EH (cell line): ENCODE results near the gene CFB.
"Not testable (repeated sequence)": the region's sequence is repeated elsewhere in the genome, so short reads cannot be mapped to it uniquely, and the experiment has no call there.

Source experiments
- DNase-seq: peaks from one replicate; pipeline ENCODE4 v3.0.0-alpha.2; 2015; ENCODE audit warnings: low read depth

The CFB gene

DNA sequence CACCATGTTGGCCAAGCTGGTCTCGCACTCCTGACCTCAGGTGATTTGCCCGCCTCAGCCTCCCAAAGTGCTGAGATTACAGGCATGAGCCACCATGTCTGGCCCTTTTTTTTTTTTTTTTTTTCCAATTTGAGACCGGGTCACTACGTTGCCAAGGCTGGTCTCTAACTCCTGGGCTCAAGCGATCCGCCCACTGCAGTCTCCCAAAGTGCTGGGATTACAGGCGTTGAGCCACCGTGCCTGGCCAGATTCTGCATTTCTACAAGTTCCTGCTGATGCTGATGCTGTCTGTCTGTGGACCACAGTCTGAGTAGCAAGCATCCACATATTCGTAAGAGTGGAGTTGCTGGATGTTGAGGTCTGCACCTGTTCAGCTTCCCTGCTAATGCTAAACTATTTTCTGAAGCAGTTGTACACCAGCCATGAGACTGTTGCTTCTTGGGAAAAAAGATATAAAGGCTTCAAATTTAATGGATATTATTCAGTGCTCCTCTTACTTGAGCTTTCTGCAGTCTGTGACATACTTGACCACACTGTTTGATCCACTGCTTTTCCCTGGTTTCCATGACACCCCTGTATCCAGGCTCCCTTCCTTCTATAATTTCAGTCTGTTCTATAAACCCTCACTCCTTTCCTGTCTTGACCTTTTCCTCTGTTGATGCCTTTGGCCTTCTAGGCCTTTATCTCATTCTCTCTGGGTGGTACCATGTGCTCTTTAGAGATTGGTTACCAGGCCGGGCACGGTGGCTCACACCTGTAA is 33.9 kb upstream of the CFB start:
- DNase-seq: peak; percentile 24

DNA sequence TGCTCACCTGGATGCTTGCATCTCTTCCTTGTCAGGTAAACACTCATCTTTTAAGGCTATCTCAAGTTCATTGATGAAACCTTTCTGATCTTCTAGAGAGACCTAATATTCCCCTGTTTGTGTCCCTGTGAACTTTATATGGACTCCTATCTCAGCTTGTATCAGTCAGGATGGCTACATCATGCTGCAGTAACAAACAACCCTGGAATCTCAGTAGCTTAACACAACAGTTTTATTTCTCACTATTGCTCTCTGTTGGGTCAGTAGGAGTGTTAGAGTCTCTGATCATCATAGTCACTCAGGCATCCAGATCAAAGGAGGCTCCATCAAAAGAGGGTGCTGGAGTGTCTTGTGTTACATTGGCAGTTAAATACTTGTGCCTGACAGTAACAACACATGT is 30.5 kb upstream of the CFB start:
- DNase-seq: no peak

DNA sequence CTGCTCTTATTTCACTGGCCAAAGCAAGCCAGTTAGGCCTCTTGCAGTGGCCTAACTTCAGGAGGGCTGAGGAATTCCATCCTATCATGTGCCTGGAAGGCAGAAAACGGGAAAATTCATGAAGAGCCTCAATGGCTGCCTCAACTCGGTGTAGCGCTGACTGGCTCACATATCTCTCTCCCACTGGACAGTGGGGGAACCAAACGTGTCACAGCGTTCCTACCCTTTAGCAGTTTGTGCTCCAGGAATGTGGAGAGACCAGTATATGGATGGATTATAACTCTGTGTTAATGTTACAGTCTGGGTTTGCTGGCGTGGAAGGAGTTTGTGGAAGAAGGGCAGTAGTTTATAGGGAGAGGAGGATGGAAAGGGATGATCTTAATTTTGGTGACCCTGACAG is 30.1 kb upstream of the CFB start:
- no peak for DNase-seq

DNA sequence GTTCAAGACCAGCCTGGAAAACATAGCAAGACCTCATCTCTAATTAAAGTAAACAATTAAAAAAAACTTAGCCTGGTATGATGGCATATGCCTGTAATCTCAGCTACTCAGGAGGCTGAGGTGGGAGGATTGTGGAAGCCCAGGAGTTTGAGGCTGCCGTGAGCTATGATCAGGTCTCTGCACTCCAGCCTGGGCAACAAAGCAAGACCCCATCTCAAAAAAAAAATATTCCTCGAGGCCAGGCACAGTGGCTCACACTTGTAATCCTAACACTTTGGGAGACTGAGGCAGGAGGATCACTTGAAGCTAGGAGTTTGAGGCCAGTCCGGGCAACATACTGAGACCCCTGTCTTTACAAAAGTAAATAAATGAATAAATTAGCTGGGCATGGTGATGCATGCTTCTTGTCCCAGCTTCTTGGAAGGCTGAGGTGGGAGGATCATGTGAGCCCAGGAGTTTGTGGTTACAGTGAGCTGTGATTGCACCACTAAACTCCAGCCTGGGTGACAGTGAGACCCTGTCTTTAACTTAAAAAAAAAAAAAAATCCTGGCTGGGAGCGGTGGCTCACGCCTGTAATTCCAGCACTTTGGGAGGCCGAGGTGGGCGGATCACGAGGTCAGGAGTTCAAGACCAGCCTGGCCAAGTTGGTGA is 27.7 kb upstream of the CFB start:
- peak; percentile 17 for DNase-seq

DNA sequence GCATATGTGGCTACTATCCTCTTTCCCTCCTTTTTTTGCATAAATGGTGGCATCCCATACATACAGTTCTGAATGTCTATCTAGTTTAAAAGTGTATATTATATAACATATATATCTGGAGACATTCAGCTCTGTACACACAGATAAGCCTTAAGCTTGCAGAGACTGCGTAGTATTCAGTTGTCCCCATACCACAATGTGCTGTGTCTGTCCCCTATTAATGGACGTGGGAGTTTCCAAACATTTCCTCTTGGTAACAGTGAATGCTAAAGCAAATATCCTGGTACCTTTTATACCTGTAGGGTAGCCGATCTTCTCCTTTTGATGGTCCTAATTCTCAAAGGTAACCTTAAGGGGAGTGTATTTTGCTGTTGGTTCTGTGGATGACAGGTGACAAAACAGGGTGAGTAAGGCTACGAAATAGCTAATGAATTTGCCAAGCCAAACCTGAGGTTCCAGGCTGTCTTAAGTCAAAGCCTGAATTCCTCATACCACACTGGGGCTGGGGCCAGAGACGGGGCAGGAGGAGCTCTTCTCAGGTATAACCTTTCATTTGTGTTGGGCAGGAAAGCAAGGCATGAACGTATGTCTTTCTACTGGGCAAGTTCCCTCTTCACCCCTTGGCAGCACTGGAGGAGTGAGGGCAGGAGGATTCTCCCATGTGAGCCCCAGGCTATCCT is 26.1 kb upstream of the CFB start:
- DNase-seq: no peak

DNA sequence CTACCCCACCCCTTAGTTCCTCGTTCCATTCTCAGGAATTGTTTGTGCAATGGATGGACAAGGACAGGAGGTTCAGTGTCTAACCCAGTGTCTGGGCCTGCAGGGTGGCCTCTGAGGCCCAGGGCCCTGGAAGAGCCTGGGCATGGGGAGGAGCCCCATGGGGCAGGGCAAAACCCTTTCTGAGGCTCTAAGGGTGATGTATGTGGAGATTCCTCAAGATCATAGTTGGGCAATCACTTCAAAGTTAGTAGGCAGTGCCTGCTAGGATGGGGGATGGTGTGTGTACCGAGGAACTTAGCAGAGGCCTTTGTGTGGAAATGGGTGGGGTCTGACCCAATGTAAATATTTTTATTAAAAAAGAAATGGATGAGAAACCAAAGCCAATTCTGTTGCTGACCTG is 25.1 kb upstream of the CFB start:
- no peak for DNase-seq

DNA sequence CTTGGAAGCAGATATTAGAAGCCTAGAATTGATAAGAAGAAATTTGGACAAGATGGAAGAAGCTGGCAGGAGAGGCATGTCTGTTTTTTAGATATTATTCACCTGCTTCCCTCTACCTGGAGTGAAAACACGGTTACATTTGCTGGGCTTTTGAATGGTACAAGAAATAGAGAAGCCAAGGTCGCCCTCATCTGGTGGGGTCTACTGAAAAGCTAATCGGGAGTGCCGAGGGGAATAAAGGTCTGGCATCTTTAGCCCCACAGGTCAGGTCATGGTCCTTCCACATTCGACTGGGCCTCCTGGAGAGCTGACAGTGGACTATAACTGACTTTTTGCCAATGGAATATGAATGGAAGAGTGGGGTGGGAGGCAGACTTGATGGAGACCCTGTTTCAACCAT is 23.0 kb upstream of the CFB start:
- peak; percentile 12 for DNase-seq

DNA sequence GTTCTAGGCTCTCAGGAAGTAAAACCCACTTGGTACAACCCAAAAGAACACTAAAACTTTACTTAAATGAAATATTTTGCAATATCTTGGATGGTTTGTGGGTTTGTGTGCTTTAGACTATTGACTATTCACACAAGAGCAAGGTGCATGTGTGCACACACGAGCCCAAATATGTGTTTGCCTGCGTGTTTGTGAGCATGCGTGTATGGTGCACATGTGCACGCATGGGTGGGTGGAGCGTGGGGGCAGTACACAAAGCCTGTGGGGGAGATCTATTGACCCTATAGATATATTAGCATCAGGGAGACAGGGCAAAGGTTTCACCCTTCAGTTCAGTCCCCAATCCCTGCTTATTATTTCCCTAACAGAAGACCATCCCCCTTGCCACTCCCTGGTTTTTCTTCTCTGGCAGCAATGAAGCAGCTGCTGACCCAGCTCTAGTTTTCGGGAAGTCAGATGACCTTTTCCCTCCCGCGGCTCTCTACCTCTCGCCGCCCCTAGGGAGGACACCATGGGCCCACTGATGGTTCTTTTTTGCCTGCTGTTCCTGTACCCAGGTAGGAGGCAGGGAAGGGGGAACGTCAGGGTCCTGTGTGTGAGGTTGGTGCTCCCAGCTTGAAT is 18.5 kb upstream of the CFB start, which contains the start of gene C2:
TSS of gene C2 (plus strand) at position 476 of the 621 bp plus-strand sequence. CDS start at position 512, 36 bp downstream.
- DNase-seq: no peak

DNA sequence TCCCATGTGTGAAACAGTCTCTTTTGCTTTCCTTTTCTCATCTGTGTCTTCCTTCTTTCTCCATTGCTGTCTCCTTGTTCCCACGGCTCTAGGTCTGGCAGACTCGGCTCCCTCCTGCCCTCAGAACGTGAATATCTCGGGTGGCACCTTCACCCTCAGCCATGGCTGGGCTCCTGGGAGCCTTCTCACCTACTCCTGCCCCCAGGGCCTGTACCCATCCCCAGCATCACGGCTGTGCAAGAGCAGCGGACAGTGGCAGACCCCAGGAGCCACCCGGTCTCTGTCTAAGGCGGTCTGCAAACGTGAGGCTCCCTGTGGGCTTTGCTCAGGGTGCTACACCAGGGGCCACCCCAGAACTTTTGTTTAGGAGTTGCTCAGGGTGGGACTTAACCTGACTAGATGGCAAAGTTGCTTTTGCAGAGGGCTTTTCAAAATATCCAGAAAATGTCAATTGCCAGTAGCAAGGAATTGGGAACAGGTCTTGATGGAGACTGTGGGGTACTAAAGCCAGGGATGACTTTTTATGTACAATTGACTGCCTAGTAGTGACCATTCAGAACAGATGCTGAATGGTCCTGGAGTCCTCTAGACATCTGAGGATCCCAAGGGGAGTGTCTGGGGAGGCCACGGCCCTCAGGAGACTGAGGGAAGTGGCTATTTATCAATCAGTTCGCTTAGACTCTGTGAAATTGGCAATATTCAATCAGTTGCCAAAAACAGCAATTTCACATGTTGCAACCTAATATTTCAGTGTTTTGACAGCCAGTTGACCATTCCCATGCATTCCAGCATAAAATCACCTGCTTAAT is 17.8 kb upstream of the CFB start:
- DNase-seq: no peak

DNA sequence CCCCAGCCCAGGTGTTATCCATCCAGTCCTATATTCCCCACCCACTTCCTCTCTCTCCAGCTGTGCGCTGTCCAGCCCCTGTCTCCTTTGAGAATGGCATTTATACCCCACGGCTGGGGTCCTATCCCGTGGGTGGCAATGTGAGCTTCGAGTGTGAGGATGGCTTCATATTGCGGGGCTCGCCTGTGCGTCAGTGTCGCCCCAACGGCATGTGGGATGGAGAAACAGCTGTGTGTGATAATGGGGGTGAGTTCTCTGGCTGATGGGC is 17.3 kb upstream of the CFB start:
- no peak for DNase-seq

DNA sequence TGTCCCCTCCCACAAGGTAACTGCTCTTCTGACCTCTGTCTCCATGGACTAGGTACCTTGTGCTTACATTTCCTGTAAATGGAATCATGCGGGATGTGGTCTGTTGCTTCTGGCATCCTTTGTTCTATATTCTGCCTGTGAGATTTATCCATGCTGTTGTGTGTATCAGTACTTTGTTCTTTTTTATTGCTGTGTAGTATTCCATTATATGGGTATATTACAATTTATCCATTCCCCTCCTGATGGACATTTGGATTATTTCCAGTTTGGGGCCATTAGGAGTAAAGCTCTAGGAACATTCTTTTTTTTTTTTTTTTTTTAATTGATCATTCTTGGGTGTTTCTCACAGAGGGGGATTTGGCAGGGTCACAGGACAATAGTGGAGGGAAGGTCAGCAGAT is 14.9 kb upstream of the CFB start:
- DNase-seq: no peak

DNA sequence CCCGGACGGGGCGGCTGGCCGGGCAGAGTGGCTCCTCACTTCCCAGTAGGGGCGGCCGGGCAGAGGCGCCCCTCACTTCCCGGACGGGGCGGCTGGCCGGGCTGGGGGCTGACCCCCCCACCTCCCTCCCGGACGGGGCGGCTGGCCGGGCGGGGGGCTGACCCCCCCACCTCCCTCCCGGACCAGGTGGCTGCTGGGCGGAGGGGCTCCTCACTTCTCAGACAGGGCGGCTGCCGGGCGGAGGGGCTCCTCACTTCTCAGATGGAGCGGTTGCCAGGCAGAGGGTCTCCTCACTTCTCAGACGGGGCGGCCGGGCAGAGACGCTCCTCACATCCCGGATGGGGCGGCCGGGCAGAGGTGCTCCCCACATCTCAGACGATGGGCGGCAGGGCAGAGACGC is 13.8 kb upstream of the CFB start:
- DNase-seq: not testable (repeated sequence)

DNA sequence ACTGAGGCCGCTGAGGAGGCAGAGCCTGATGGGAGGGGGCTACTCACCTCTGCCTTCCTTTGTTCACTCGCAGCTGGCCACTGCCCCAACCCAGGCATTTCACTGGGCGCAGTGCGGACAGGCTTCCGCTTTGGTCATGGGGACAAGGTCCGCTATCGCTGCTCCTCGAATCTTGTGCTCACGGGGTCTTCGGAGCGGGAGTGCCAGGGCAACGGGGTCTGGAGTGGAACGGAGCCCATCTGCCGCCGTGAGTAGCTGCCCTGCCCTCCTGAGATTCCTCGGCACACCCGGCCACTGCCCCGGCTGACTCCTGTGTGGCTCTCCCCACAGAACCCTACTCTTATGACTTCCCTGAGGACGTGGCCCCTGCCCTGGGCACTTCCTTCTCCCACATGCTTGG is 12.4 kb upstream of the CFB start:
- DNase-seq: no peak

DNA sequence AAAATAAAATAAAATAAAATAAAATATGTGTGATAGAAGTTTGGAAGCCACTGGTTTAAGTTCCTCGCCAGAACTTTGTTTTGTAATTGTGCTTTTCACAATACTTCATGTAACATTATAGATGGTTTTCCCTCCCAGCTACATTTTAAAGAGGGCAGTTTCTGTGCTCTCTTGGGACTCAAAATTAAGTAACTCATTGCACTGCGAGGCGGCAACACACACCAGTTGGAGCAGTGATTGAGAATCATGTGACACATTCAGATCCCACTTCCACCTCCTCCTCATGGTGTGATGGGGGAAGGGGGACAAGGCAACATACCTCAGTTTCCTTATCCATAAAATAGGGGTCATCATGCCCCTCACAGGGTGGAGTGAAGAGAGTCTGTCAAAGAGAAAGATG is 10.9 kb upstream of the CFB start:
- no peak for DNase-seq

DNA sequence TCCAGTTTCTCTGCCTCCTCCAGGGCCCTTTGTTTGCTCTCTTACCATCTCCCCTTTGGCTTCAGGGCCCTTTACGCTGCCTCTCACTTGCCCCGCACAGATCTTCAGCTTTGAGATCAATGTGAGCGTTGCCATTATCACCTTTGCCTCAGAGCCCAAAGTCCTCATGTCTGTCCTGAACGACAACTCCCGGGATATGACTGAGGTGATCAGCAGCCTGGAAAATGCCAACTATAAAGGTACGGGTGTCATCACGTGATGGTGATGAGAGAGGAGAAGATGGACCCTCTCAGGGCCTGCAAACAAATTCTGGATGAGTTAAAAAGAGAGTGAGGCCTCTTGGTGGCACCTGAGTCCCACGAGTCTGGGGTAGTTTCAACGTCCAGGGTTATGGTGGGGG is 10.1 kb upstream of the CFB start:
- DNase-seq: no peak

DNA sequence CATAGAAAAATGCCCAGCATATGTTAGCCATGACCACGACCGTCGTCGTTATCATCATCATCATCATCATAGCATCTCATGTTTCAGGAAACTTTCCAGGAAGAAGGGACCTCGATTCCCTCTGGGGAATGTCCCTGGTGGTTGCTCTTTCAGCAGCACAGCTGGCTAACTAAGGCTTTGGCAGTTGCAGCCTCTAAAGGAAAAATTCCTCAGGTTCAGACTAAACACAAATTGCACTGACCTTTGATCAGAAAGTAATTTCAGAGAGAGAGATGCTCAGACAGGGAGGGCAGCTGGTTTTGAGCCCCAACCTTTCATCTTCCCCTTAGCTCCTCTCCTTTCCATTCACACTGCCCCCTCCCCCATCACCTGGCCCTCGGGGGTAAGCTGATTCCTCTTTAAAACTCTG is 5.6 kb upstream of the CFB start:
- peak; percentile 78 for DNase-seq

DNA sequence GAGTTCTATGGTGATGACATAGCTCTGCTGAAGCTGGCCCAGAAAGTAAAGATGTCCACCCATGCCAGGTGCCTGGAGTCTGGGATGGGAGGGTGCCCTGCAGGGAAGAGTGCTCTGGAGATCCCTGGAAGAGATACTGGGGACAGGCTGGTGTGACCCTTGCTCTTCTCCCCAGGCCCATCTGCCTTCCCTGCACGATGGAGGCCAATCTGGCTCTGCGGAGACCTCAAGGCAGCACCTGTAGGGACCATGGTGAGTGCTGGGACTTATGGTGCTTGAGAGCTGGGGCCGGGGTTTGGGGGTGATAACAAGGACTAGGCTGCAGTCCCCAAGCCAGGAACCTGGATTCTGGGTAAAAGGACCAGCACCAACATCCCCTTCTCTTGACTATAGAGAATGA is 2.2 kb upstream of the CFB start:
- DNase-seq: no peak

DNA sequence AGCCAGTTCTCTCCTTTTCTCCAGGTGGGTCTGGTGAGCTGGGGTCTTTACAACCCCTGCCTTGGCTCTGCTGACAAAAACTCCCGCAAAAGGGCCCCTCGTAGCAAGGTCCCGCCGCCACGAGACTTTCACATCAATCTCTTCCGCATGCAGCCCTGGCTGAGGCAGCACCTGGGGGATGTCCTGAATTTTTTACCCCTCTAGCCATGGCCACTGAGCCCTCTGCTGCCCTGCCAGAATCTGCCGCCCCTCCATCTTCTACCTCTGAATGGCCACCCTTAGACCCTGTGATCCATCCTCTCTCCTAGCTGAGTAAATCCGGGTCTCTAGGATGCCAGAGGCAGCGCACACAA is 765 bp upstream of the CFB start:
- no peak for DNase-seq

DNA sequence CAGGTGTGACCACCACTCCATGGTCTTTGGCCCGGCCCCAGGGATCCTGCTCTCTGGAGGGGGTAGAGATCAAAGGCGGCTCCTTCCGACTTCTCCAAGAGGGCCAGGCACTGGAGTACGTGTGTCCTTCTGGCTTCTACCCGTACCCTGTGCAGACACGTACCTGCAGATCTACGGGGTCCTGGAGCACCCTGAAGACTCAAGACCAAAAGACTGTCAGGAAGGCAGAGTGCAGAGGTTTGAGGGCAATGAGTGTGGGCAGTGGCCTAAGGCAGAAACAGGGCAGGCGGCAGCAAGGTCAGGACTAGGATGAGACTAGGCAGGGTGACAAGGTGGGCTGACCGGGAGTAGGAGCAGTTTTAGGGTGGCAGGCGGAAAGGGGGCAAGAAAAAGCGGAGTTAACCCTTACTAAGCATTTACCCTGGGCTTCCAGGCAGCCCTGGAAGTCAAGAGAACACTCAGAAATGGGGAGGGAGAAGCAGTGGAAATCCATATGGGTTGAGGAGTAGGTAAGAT is 533 bp downstream of the CFB start:
- no peak for DNase-seq

DNA sequence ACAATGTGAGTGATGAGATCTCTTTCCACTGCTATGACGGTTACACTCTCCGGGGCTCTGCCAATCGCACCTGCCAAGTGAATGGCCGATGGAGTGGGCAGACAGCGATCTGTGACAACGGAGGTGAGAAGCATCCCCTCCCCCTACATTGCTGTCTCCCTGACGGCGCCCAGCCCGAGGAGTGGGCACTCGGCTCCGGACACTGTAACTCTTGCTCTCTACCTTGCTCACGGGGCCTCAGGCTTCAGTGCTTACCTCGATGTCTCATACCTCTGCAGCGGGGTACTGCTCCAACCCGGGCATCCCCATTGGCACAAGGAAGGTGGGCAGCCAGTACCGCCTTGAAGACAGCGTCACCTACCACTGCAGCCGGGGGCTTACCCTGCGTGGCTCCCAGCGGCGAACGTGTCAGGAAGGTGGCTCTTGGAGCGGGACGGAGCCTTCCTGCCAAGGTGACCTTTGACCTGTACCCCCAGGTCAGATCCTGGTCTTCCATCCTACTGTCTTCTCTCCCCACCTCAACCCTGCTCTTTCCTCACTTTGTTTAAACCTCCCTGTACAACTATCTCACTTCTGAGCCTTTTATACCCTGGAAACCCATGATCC is 1.3 kb downstream of the CFB start:
- DNase-seq: no peak

DNA sequence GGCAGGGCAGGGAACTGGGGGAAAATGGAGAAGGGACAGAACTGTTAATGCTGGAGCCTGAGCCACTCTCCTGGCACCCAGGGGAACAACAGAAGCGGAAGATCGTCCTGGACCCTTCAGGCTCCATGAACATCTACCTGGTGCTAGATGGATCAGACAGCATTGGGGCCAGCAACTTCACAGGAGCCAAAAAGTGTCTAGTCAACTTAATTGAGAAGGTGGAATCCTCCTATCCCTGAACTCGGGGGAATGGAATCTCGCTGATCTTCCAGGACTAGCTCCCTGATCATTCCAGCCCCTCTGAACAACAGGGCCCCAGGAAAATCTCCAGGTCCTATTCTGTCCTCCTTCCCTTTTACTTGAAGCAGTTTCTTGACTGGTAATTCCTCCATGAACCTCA is 2.0 kb downstream of the CFB start:
- no peak for DNase-seq

DNA sequence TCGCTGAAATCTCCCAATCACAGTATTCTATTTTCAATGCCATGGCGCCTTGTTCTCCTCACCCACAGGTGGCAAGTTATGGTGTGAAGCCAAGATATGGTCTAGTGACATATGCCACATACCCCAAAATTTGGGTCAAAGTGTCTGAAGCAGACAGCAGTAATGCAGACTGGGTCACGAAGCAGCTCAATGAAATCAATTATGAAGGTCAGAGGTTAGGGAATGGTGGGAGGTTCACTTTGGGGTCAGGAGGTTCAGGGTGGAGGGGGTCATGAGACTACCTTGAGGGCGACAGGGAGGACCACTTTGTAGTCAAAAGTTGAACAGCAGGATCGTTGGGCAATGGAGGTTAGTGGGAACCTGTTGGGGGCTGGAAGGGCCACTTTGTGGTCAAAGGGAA is 2.4 kb downstream of the CFB start:
- DNase-seq: no peak
